HepG2 (cell line): Measurements from ENCODE around the gene CTSD. TPM values are rescaled to one million over a fixed set of nuclear protein-coding genes. Genes with fewer than 3 reads are reported as not detected.

Experiments
- ATAC-seq: fragments of 200-7000 bp; cut with Tn5 transposase; 3 replicates; pipeline ENCODE4 v1.9.1; 2020; ENCODE audit warnings: mild to moderate bottlenecking, moderate library complexity
- BruUV-seq: library from RNA; stranded (reverse); fragments of 400-500 nt; replicated peaks from 2 replicates; lab custom pipeline; 2021; lab: Mats Ljungman, UMichigan
- CTCF ChIA-PET: fragments of 300-600 bp; formaldehyde crosslinking; extraction: SDS; loops from one replicate; lab custom pipeline; 2021; ENCODE audit warnings: low total read pairs, inconsistent platforms, low intra/inter-chr PET ratio; lab: Yijun Ruan, JAX
- POLR2A ChIA-PET: fragments of 350-600 bp; sonication (Branson Sonifier 250); formaldehyde crosslinking; loops from one replicate; lab custom pipeline; 2020; ENCODE audit warnings: antibody characterized with exemption, inconsistent platforms; lab: Yijun Ruan, JAX
- DNase-seq: peaks from one replicate; pipeline ENCODE4 v3.0.0-alpha.2; 2015; ENCODE audit warnings: low spot score
- FAIRE-seq: peaks from 3 replicates; lab custom pipeline; 2011; peaks lifted over from hg19 to GRCh38; lab: Jason Lieb, UNC
- H2AFZ ChIP-seq: one replicate; pipeline ENCODE4 v1.6.1; 2011; ENCODE audit warnings: low read length, inconsistent platforms
- H3K27ac ChIP-seq: fragments of 300-600 bp; 3 replicates; pipeline ENCODE4 v1.8.0; 2011; ENCODE audit warnings: mixed run types, mild to moderate bottlenecking, mixed read lengths, low read length, inconsistent platforms; ENCODE audit not compliant: insufficient read depth; ENCODE audit errors: extremely low read length
- H3K27me3 ChIP-seq, 2 experiments: fragments of 200-600 bp in 1 of 2; 2 replicates in 1 of 2; 3 replicates in 1 of 2; pipeline versions ENCODE4 v1.6.0 to v1.8.0; 2011; ENCODE audit warnings: low read length in 2 of 2, mild to moderate bottlenecking in 2 of 2, moderate library complexity in 2 of 2, inconsistent platforms in 1 of 2; ENCODE audit not compliant: insufficient read depth in 2 of 2, control insufficient read depth in 1 of 2
- H3K36me3 ChIP-seq, 2 experiments: fragments of 200-600 bp in 1 of 2; replicated peaks in 1 of 2; 2 replicates in 1 of 2; 3 replicates in 1 of 2; pipeline versions ENCODE4 v1.5.1 to v1.8.0; 2011; ENCODE audit warnings: low read length in 2 of 2, inconsistent platforms in 1 of 2; ENCODE audit not compliant: insufficient read depth in 2 of 2, control insufficient read depth in 1 of 2
- H3K4me1 ChIP-seq: 2 replicates; pipeline ENCODE4 v1.5.1; 2012; ENCODE audit warnings: low read length, inconsistent platforms; ENCODE audit not compliant: insufficient read depth
- H3K4me2 ChIP-seq: 2 replicates; pipeline ENCODE4 v1.6.0; 2011; ENCODE audit warnings: low read depth, low read length, inconsistent platforms
- H3K4me3 ChIP-seq, 3 experiments: fragments of 200-600 bp in 1 of 3; sonication (generic), shearing (Covaris generic) in 1 of 3; replicated peaks in 1 of 3; 2 replicates each; pipeline ENCODE4 v1.5.1; 2011 to 2016; ENCODE audit warnings: low read length in 3 of 3, inconsistent platforms in 2 of 3, low read depth in 2 of 3, mild to moderate bottlenecking in 2 of 3, control low read depth in 1 of 3, mixed read lengths in 1 of 3; ENCODE audit not compliant: insufficient read depth in 1 of 3
- H3K79me2 ChIP-seq: one replicate; pipeline ENCODE4 v1.6.1; 2011; ENCODE audit warnings: low read length, inconsistent platforms; ENCODE audit not compliant: insufficient read depth
- H3K9ac ChIP-seq: 2 replicates; pipeline ENCODE4 v1.6.0; 2011; ENCODE audit warnings: mild to moderate bottlenecking, low read depth, low read length, inconsistent platforms; ENCODE audit not compliant: insufficient read depth
- H3K9me3 ChIP-seq: 2 replicates; pipeline ENCODE4 v1.5.1; 2012; ENCODE audit warnings: mild to moderate bottlenecking, low read length
- H4K20me1 ChIP-seq: 2 replicates; pipeline ENCODE4 v1.6.0; 2011; ENCODE audit warnings: inconsistent platforms, mild to moderate bottlenecking, low read length, moderate library complexity; ENCODE audit not compliant: insufficient read depth
- CBX2 ChIP-seq, 2 experiments: fragments of 200-600 bp in 1 of 2; sonication (generic); formaldehyde crosslinking in 1 of 2; IDR thresholded peaks; 2 replicates each; pipeline versions ENCODE4 v1.7.0 to v1.8.1; 2018 to 2022; ENCODE audit warnings: low read depth in 2 of 2, low read length in 1 of 2, mild to moderate bottlenecking in 1 of 2, missing genetic modification reagents in 1 of 2
- CREB3 ChIP-seq: sonication (generic); formaldehyde crosslinking; IDR thresholded peaks from 2 replicates; pipeline ENCODE4 v1.5.0; 2020; ENCODE audit warnings: missing genetic modification reagents
- HNF4G ChIP-seq, 2 experiments: sonication (generic) in 1 of 2; formaldehyde crosslinking in 1 of 2; IDR thresholded peaks; 2 replicates each; pipeline versions ENCODE4 v1.4.0 to v1.6.1; 2011 to 2020; ENCODE audit warnings: borderline replicate concordance in 2 of 2, low read depth in 2 of 2, mild to moderate bottlenecking in 2 of 2, low read length in 1 of 2, missing genetic modification reagents in 1 of 2, moderate library complexity in 1 of 2
- HNRNPUL1 ChIP-seq: fragments of 200-400 bp; formaldehyde crosslinking; IDR thresholded peaks from 2 replicates; pipeline ENCODE4 v1.6.1; 2017; ENCODE audit warnings: low read depth, mild to moderate bottlenecking, low read length, moderate library complexity
- U2AF2 ChIP-seq: fragments of 200-400 bp; formaldehyde crosslinking; IDR thresholded peaks from 2 replicates; pipeline ENCODE4 v1.6.1; 2017; ENCODE audit warnings: low read depth, mild to moderate bottlenecking, low read length
- ZBTB49 ChIP-seq: sonication (generic); formaldehyde crosslinking; IDR thresholded peaks from 2 replicates; pipeline ENCODE4 v1.4.0; 2020; ENCODE audit warnings: missing genetic modification reagents, borderline replicate concordance
- ZNF737 ChIP-seq: sonication (generic); formaldehyde crosslinking; IDR thresholded peaks from 2 replicates; pipeline ENCODE4 v1.5.0; 2020; ENCODE audit warnings: missing genetic modification reagents, mild to moderate bottlenecking, borderline replicate concordance
- WGBS: methylation state at CpG from one replicate; pipeline ENCODE4 v1.1.6; 2017; ENCODE audit warnings: low lambda C conversion rate; 5-methylcytosine and 5-hydroxymethylcytosine counted together
- in situ Hi-C: cut with HindIII; loops from 2 replicates; pipeline ENCODE4 v1.10.0; 2017; ENCODE audit warnings: low pct_unique_long_range_greater_than_20kb; ENCODE audit not compliant: extremely low pct_ligation_motif_present
- intact Hi-C: fragments of 100-400 bp; cut with micrococcal nuclease; formaldehyde crosslinking; loops from one replicate; pipeline ENCODE4 v1.10.0; 2022; ENCODE audit not compliant: unreplicated experiment
- polyA plus RNA-seq, 8 experiments: library from polyadenylated mRNA; depleted of rRNA in 3 of 8; stranded (reverse) in 7 of 8; unstranded in 1 of 8; fragments of >200 nt; fragmentation: Illumina TruSeq in 4 of 8; extraction: Trizol in 4 of 8; gene quantifications; 2 replicates each; pipeline versions ENCODE4 v1.2.1 to v1.2.3, GENCODE V29; 2011 to 2016; ENCODE audit warnings: low read depth in 4 of 8, missing spikeins in 1 of 8, mixed read lengths in 1 of 8; ENCODE audit not compliant: insufficient read depth in 1 of 8
- total RNA-seq, 5 experiments: library from RNA; depleted of rRNA; stranded (reverse); fragments of >200 nt; fragmentation: Illumina TruSeq; extraction: Trizol; gene quantifications; 2 replicates each; pipeline ENCODE4 v1.2.3, GENCODE V29; 2016; ENCODE audit warnings: low read depth in 1 of 5

The CTSD gene
- total and polyA plus RNA-seq, 2 of the 13 experiments (the other 11 are each of a cell fraction or from before 2014, with no cell fraction given) = 143 to 230 TPM

GRCh38 chr11:1812801-1813200, 49.1 kb upstream of the CTSD start:
- Histone ChIP-seq H3K4me1 (no peaks in the 10 kb centered on the region), H3K4me2 (no peak overlapping the region), H3K9me3 (no peaks in the 10 kb centered on the region), H3K4me3 (no peak overlapping the region), H4K20me1 (no peaks in the 10 kb centered on the region), H3K27ac (no peak overlapping the region), H3K79me2 (no peaks in the 10 kb centered on the region), H2AFZ (no peak overlapping the region), H3K9ac (no peak overlapping the region), H3K36me3 (no peaks in the 10 kb centered on the region), H3K27me3 (peaks cover 3 to 56% of the 10 kb centered on the region in 2 experiments; a peak in 3 of 5 replicates)
- WGBS = 65% methylated on average over 15 of the region's 15 CpGs
- intact Hi-C loops (no loop called here), in situ Hi-C loops (no loop called here)
- DNase-seq (no peak), FAIRE-seq (no peak), ATAC-seq (no peak)
- BruUV-seq = no TSS peak
- ChIA-PET CTCF (no interaction called here), POLR2A (no interaction called here)
- no peak for TF ChIP-seq ZNF737
- no peak for TF ChIP-seq U2AF2
- no peak for TF ChIP-seq CREB3 (CRISPR knock-in tag)
- TF ChIP-seq ZBTB49 (CRISPR knock-in tag) = no peak
- no peak for TF ChIP-seq HNRNPUL1
- no peak for TF ChIP-seq HNF4G (IDR thresholded peaks at IDR 0.05; ENCODE audit: borderline replicate concordance, low read depth, low read length)
- no peak for TF ChIP-seq HNF4G (CRISPR knock-in tag; IDR thresholded peaks at IDR 0.05; ENCODE audit: borderline replicate concordance, low read depth)
- no peak for TF ChIP-seq CBX2 (IDR thresholded peaks at IDR 0.05; ENCODE audit: low read depth, low read length)
- no peak for TF ChIP-seq CBX2 (CRISPR knock-in tag; IDR thresholded peaks at IDR 0.05; ENCODE audit: low read depth)
